HG02798 (cell line): Measurements from ENCODE around the gene KHSRP.
"Not testable (repeated sequence)": the region's sequence is repeated elsewhere in the genome, so short reads cannot be mapped to it uniquely, and the experiment has no call there.

ENCODE experiments used
- ATAC-seq: cut with Tn5 transposase; IDR thresholded peaks from one replicate; pipeline ENCODE4 v1.9.1; 2021; ENCODE audit warnings: mild to moderate bottlenecking; ENCODE audit not compliant: unreplicated experiment, poor library complexity

KHSRP gene

GRCh38 chr19:6421075-6422014 lies 3.3 kb downstream of the KHSRP start:
- ATAC-seq: no peak

- ATAC-seq: no peak
Measured at GRCh38 chr19:6418562-6418932, 6.1 kb downstream of the KHSRP start.

GRCh38 chr19:6417713-6418561 lies 6.7 kb downstream of the KHSRP start:
- ATAC-seq: no peak

- ATAC-seq: no peak
Measured at GRCh38 chr19:6416658-6417405, 7.8 kb downstream of the KHSRP start.

- no peak for ATAC-seq
Measured at GRCh38 chr19:6415591-6416190, 8.9 kb downstream of the KHSRP start.

- ATAC-seq: no peak
Measured at GRCh38 chr19:6414793-6415590, 9.6 kb downstream of the KHSRP start.

GRCh38 chr19:6413721-6414643 lies 10.6 kb downstream of the KHSRP start:
- ATAC-seq: no peak

GRCh38 chr19:6413291-6413690 lies 11.3 kb downstream of the KHSRP start:
- no peak for ATAC-seq

- no peak for ATAC-seq
Measured at GRCh38 chr19:6412447-6413091, 12.0 kb downstream of the KHSRP start.

GRCh38 chr19:6412061-6412446 lies 12.6 kb downstream of the KHSRP start:
- no peak for ATAC-seq

- ATAC-seq: no peak
Measured at GRCh38 chr19:6409346-6409745, 15.3 kb downstream of the KHSRP start.

GRCh38 chr19:6406401-6406800 lies 18.2 kb downstream of the KHSRP start:
- no peak for ATAC-seq

GRCh38 chr19:6402837-6403608 lies 21.6 kb downstream of the KHSRP start:
- ATAC-seq: no peak

- no peak for ATAC-seq
Measured at GRCh38 chr19:6402058-6402457, 22.6 kb downstream of the KHSRP start.

- ATAC-seq: not testable (repeated sequence)
Measured at GRCh38 chr19:6400062-6400944, 24.3 kb downstream of the KHSRP start.

GRCh38 chr19:6396305-6396704 lies 28.3 kb downstream of the KHSRP start:
- no peak for ATAC-seq
